ENCODE results near the gene ASCL3. TPM values are rescaled to one million over a fixed set of nuclear protein-coding genes. Genes with fewer than 3 reads are reported as not detected.

Gene ASCL3
- total RNA-seq, 1 experiment from 2014 or later = not detected

DNA sequence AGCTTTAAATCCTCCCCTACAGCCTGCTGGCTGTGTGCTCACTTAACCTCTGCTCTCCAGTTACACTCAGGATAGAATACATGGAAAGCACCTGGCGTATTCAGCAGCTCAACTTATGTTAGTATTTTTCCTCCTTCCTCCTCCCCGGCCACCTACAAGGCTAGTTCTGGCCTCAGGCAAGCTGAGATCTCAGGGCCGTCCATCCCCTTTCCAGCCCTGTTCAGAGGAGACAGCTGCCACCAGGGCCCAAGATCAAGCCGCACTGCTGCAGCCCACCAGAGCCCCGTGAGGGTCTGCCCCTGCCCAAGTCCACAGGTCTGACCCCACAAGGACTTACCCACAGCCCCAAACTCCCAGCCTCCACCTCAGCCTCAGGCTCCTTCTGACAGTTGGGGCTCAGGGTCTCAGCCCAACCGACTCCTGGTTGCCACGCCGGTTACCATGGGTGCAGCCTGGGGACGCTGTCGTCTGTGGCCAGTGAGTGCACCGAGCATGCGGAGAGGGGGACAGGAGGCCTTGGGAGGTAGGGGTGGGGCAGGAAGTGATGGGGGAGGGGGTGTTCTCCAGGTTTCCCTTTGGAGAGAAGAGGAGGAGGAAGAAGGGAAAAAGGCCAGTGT is 10.1 kb downstream of the ASCL3 start, which contains the start of gene C11orf16:
C11orf16 (minus strand) TSS at position 384 of the 617 bp plus-strand sequence. CDS start 639 bp downstream, outside the sequence.
- H3K27ac Mint-ChIP-seq (ENCODE audit: unreplicated experiment) = no peak within 1 kb of the TSS
- H3K9me3 Mint-ChIP-seq (ENCODE audit: low read depth, unreplicated experiment) = no peaks in the 10 kb centered on the region
- H3K4me3 Mint-ChIP-seq (ENCODE audit: low read depth, unreplicated experiment) = no peak within 1 kb of the TSS
- CTCF ChIA-PET = no interaction called here
- TF ChIP-seq, protein P1, sequence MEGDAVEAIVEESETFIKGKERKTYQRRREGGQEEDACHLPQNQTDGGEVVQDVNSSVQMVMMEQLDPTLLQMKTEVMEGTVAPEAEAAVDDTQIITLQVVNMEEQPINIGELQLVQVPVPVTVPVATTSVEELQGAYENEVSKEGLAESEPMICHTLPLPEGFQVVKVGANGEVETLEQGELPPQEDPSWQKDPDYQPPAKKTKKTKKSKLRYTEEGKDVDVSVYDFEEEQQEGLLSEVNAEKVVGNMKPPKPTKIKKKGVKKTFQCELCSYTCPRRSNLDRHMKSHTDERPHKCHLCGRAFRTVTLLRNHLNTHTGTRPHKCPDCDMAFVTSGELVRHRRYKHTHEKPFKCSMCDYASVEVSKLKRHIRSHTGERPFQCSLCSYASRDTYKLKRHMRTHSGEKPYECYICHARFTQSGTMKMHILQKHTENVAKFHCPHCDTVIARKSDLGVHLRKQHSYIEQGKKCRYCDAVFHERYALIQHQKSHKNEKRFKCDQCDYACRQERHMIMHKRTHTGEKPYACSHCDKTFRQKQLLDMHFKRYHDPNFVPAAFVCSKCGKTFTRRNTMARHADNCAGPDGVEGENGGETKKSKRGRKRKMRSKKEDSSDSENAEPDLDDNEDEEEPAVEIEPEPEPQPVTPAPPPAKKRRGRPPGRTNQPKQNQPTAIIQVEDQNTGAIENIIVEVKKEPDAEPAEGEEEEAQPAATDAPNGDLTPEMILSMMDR (IDR thresholded peaks at IDR 0.05; ENCODE audit: unreplicated experiment) = no peak
- H3K4me1 Mint-ChIP-seq (ENCODE audit: low read depth, unreplicated experiment) = peaks cover 17% of the 10 kb centered on the region
- H3K36me3 Mint-ChIP-seq (ENCODE audit: insufficient read depth, unreplicated experiment) = no peaks in the 10 kb centered on the region
- BruUV-seq (replicated peaks) = no TSS peak
- DNase-seq = no peak
- peaks cover 20% of the 10 kb centered on the region for H3K27me3 Mint-ChIP-seq (ENCODE audit: unreplicated experiment)
- intact Hi-C loops (cut with micrococcal nuclease; ENCODE audit: unreplicated experiment) = no loop called here

DNA sequence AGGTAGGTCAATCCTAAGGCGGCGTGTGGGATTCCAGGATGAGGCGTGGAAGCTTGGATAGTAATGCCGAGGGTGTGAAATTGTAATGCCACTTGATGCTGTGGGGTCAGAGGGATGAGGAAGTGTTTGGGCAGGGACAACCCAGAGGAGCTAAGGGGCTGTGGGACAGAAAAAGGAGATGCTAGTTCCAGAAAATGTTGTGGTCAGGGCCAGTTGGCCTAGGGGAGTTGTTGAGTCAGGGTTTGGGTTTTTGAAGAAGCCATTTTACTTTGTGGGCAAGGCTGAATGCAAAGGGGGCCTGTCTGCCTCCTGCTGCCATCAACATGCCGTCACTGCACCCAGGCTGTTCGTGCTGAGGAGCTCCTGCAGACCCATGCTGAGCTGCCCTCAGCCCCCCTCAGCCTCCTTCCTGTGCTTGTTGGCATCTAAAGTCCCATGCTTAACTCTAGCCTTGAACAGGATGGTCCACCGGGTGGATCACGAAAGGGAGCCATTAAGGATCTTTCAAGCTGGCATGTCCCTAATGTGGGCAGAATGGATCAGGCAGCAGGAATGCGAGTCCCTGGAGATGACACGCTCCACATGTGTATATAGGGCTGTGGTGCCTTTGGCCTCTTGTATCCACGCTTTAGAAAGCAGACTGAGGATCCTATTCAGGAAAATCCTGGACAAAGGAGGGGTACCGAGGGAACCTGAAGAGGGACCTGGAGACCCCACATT is 12.2 kb downstream of the ASCL3 start:
- no TSS peak for BruUV-seq (replicated peaks)
- H3K4me3 Mint-ChIP-seq (ENCODE audit: low read depth, unreplicated experiment) = no peak overlapping the region
- peaks cover 16% of the 10 kb centered on the region for H3K4me1 Mint-ChIP-seq (ENCODE audit: low read depth, unreplicated experiment)
- TF ChIP-seq, protein P1 (IDR thresholded peaks at IDR 0.05; ENCODE audit: unreplicated experiment) = no peak
- CTCF ChIA-PET = interaction anchor here (0.5 kb wide), 1 partner anchor 567 kb away, joined by 4 read pairs; no protein-coding TSS in a partner anchor
- DNase-seq = no peak
- no peaks in the 10 kb centered on the region for H3K36me3 Mint-ChIP-seq (ENCODE audit: insufficient read depth, unreplicated experiment)
- intact Hi-C loops (cut with micrococcal nuclease; ENCODE audit: unreplicated experiment) = no loop called here
- peaks cover 18% of the 10 kb centered on the region for H3K27me3 Mint-ChIP-seq (ENCODE audit: unreplicated experiment)
- H3K27ac Mint-ChIP-seq (ENCODE audit: unreplicated experiment) = no peak overlapping the region
- H3K9me3 Mint-ChIP-seq (ENCODE audit: low read depth, unreplicated experiment) = no peaks in the 10 kb centered on the region

DNA sequence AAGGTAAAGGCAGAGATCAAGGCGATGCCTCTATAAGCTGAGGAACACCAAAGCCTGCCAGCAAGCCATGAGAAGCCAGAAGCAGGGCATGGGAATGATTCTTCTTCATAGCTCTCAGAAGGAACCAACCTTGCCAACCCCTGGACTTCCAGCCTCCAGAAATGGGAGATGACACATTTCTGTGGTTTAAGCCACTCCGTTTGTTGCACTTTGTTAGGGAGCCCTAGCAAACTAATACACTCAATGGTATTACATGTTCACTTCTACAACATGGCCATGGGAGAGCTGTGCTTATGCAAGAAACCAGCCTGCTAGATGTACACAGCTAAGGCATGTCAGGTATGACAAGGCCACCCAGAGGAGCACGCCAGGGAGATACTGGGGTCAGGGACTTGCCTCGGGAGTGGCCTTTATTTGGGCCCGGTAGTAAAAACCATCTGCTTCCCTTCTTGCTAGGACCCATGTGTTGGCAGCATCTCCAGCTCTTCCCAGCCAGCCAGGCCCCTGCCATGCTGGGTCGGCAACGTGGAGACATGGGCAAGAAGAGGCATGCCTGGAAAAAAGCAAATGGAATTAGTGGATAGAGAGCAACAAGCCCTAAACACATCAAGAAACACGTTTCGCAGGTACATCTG is 13.7 kb downstream of the ASCL3 start:
- CTCF ChIA-PET = no interaction called here

DNA sequence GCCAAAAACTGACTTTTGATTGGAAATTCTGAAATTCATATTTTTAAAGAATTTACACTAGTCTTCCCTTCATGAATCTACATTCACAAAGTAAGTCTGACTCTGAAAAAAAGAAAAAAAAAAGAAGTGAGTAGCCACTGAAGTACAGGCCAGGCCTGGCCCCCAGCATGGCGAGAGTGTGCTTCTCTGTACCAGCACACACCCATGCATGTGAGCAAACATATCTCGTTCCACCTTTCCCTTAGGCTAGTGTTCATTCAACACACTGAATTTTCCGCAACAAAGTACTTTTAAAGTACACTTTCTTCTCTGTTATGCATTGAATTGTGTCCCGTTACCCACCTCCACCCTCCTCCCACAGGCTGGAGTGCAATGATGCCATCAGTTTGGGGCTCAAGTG is 14.6 kb downstream of the ASCL3 start:
- Mint-ChIP-seq H3K27ac (ENCODE audit: unreplicated experiment) (no peak overlapping the region), H3K27me3 (ENCODE audit: unreplicated experiment) (peaks cover 11% of the 10 kb centered on the region), H3K4me1 (ENCODE audit: low read depth, unreplicated experiment) (no peaks in the 10 kb centered on the region), H3K36me3 (ENCODE audit: insufficient read depth, unreplicated experiment) (no peaks in the 10 kb centered on the region), H3K4me3 (ENCODE audit: low read depth, unreplicated experiment) (no peak overlapping the region), H3K9me3 (ENCODE audit: low read depth, unreplicated experiment) (no peaks in the 10 kb centered on the region)
- BruUV-seq (replicated peaks) = no TSS peak
- no peak for DNase-seq
- CTCF ChIA-PET = no interaction called here
- intact Hi-C loops (cut with micrococcal nuclease; ENCODE audit: unreplicated experiment) = no loop called here
- TF ChIP-seq, protein P1 (IDR thresholded peaks at IDR 0.05; ENCODE audit: unreplicated experiment) = no peak

More for the DNA sequence above, 13.7 kb downstream of the ASCL3 start:
- no peak overlapping the region for H3K27ac Mint-ChIP-seq (ENCODE audit: unreplicated experiment)
- peaks cover 11% of the 10 kb centered on the region for H3K27me3 Mint-ChIP-seq (ENCODE audit: unreplicated experiment)
- TF ChIP-seq, protein P1 (IDR thresholded peaks at IDR 0.05; ENCODE audit: unreplicated experiment) = no peak
- no peaks in the 10 kb centered on the region for H3K9me3 Mint-ChIP-seq (ENCODE audit: low read depth, unreplicated experiment)
- no peaks in the 10 kb centered on the region for H3K36me3 Mint-ChIP-seq (ENCODE audit: insufficient read depth, unreplicated experiment)
- BruUV-seq (replicated peaks) = no TSS peak
- intact Hi-C loops (cut with micrococcal nuclease; ENCODE audit: unreplicated experiment) = no loop called here
- H3K4me1 Mint-ChIP-seq (ENCODE audit: low read depth, unreplicated experiment) = peaks cover under 1% of the 10 kb centered on the region
- no peak for DNase-seq
- no peak overlapping the region for H3K4me3 Mint-ChIP-seq (ENCODE audit: low read depth, unreplicated experiment)
